GM10847 (cell line): ENCODE measurements around the gene CCT6A.
A peak's percentile ranks its signal among the peaks of the same experiment; 100 is the strongest.

Experiments
- POLR2A ChIP-seq: IDR thresholded peaks from 2 replicates; pipeline ENCODE4 v1.6.1; 2011; ENCODE audit not compliant: insufficient read length; ENCODE audit errors: extremely low read depth

CCT6A gene

GRCh38 chr7:56053379-56053778 lies 1.8 kb downstream of the CCT6A start:
- no peak for TF ChIP-seq POLR2A

DNA sequence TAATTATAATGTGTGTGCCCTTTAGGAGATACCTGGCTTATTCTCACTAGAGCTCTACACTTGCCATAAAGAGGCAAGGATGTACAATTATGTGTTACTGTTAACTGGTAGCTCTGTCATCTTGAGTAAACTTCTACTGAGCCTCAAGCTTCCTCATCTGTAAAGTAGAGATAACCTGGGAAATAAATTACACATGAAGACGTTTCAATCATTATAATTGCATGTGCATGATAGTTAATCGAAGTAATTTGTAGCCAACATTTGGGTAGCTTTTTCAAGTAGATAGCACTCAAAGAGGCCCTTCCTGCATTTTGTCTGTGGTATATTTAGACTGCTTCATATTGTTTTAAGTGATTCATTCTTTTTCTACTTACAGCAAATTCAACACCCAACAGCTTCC lies 2.4 kb downstream of the CCT6A start:
- TF ChIP-seq POLR2A = no peak

DNA sequence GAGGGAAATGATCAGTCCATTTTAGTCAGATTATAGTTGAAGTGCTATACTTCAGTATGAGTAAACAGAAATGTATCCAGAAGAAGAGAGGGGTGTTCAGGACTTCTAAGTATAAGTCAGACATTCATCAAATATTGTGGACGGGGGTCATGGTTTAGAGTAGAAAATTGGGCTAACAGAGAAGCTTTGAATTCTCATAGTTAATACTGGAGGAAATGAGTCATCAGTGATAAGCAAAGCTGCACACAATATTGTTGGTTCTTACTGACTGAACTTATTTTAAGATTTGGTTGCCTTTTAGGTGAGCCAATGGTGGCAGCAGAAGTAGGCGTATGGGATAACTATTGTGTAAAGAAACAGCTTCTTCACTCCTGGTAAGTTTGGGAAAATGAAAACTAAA lies 10.8 kb downstream of the CCT6A start:
- no peak for TF ChIP-seq POLR2A

DNA sequence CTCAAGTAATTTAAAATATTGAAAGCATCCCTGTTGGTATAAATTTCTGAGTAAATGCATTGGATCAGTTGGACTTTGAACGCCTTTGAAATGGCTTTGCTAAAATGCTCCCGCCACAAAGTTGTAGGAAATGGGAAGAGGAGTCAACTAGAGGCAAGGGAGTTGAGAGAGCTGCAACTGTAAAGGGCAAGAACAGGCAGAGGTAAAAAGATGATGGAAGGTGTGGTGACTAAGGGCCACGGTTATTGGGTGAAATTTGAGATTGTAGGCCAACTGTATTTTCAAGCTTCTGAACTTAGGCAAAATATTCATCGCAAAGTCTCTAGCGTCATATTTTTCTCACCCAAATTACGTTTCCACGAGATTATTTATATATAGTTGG lies 11.9 kb downstream of the CCT6A start:
- TF ChIP-seq POLR2A = no peak

GRCh38 chr7:56063882-56064625 lies 12.5 kb downstream of the CCT6A start, which contains the start of gene SUMF2:
TSS of gene SUMF2 (plus strand) at chr7:56064286. CDS start at chr7:56064312, 26 bp downstream.
- peak; percentile 95 for TF ChIP-seq POLR2A

- TF ChIP-seq POLR2A = no peak
Measured at GRCh38 chr7:56074371-56074791, 22.8 kb downstream of the CCT6A start.

DNA sequence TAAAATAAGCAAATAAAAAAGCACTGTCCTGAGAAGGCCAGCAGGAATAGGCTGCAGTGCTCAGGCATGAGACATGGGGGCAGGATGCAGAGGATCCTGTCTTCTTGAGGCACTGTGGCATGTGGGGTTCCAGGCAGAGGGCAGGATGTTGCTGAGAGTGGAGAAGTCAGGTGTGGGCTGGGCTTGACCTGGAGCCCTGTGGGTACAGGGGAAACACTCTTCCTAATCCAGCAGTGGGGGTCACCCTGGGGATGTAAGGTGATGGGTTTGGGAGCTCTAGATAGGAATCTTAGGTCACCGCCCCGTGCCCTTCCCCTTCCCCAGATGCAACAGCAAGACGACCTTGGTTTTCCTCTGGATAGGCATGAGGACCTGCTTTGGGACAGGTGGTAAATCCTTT lies 26.1 kb downstream of the CCT6A start:
- TF ChIP-seq POLR2A = no peak

DNA sequence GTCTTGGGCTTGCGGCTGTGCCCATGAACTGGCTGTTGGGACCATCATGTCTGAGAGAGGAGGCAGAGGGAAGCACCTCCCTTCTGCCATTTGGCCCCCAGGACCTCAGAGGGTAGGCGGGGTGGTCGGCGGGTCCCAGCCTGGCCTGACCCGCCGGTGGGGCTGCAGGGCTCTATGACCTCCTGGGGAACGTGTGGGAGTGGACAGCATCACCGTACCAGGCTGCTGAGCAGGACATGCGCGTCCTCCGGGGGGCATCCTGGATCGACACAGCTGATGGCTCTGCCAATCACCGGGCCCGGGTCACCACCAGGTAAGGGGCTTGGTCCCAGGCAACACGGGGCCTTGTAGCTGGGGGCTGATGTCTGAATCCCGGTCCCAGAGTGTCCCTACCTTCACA lies 26.6 kb downstream of the CCT6A start:
- TF ChIP-seq POLR2A = no peak

GRCh38 chr7:56079450-56080185 lies 28.1 kb downstream of the CCT6A start:
- no peak for TF ChIP-seq POLR2A

- no peak for TF ChIP-seq POLR2A
Measured at GRCh38 chr7:56081626-56082340, 30.2 kb downstream of the CCT6A start.

- no peak for TF ChIP-seq POLR2A
Measured at GRCh38 chr7:56083150-56083785, 31.7 kb downstream of the CCT6A start.

DNA sequence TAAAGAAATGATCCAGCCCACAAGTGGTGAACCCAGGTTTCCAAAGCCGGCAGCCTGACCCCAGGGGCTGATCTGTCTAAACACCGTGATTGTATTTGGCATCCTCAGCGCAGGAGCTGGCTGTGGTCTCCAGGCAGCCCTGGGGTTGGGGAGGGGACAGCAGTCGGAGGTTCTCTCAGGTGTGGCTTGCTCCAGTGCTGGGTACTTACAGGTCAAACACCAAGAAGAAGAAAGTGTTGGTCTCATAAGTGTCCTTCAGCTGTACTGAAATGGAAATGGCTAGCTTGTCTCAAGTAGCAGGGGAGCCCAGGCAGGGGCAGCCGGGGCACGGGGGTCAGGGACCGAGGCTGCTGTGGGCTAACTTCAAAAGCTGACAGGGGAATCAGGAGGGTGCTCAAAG lies 35.2 kb downstream of the CCT6A start:
- TF ChIP-seq POLR2A = no peak

DNA sequence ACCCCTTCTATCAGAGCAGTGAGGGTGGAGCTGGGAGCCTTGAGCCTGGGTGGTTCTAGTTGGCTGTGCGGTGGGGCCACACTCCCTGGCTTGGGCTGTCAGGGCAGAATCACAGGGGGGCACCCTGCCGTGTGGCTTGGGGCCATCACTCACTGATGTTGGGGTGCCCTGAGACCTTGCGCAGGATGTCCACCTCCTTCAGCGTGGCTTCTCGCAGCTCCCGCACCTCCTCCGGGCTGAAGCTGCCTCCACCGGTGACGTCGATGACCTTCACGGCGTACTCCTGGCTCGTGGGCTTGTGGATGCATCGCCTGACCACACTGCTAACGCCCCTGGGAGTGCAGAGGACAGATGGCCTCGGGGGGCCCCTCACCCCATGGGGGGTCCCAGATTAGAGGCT lies 35.9 kb downstream of the CCT6A start:
- no peak for TF ChIP-seq POLR2A

DNA sequence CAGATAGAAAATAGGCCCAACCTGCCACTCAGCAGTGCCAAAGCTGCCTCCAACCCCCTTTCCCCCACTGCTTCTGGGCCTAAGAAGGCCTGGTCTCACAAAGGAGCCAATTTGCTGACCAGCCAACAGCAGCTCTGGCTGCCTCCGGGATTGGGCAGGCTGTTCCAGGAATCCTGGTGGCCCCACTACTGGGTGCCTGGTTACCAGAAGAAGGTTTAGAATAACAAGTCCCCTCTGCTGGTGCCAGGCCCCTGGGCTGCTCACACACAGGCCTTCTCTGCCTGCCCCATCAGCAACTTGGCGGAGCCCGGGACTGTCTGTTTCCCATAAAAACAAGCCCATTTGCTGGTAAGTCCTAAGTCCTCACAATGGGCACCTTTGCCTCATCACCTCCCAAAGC lies 40.0 kb downstream of the CCT6A start:
- no peak for TF ChIP-seq POLR2A

GRCh38 chr7:56092789-56093531 lies 41.4 kb downstream of the CCT6A start, which contains the start of gene PHKG1:
TSS of gene PHKG1 (minus strand) at chr7:56092952. CDS start at chr7:56088941, 4,011 bp downstream.
- no peak for TF ChIP-seq POLR2A
